ENCODE measurements around the gene PELO.

GRCh38 chr5:52757527-52757926 lies 30.2 kb upstream of the PELO start:
- TF ChIP-seq CTCF (IDR thresholded peaks at IDR 0.05) (no peak), EZH2 (IDR thresholded peaks at IDR 0.05; ENCODE audit: borderline replicate concordance, insufficient read depth, low read depth, low read length, poor library complexity, severe bottlenecking) (no peak)
